ENCODE results near the gene STK17B.

The STK17B gene

GRCh38 chr2:196131384-196131937, 39.9 kb downstream of the STK17B start:
- Histone ChIP-seq H3K36me3 (ENCODE audit: control insufficient read depth in 2 of 2, insufficient read depth in 1 of 2, low read length in 2 of 2) (peaks cover 10 to 22% of the 10 kb centered on the region in 2 experiments; a peak in 2 of 3 replicates), H3K4me3 (ENCODE audit: low read depth, low read length) (no peak overlapping the region), H3K27ac (ENCODE audit: extremely low read depth, low read depth, low read length) (no peak overlapping the region), H3K9me3 (ENCODE audit: control insufficient read depth, insufficient read depth, low read depth, low read length) (no peaks in the 10 kb centered on the region), H3K4me1 (ENCODE audit: control insufficient read depth, insufficient read depth, low read length) (no peaks in the 10 kb centered on the region)
- TF ChIP-seq ZNF366 (tag by site-specific recombination; conservative IDR thresholded peaks at IDR 0.05), result 0 out of 2 replicates have a peak, but pooled peaks have one; percentile 17
- 0 out of 2 replicates have a peak, but pooled peaks have one; percentile 34 for TF ChIP-seq ZNF660 (tag by site-specific recombination; IDR thresholded peaks at IDR 0.05)
- no peak for TF ChIP-seq ZNF629 (tag by site-specific recombination; IDR thresholded peaks at IDR 0.05)
- peak; percentile 96 for TF ChIP-seq ZNF654 (tag by site-specific recombination; IDR thresholded peaks at IDR 0.05; ENCODE audit: low read depth)
- peak; percentile 77 for TF ChIP-seq CTCF (tag by site-specific recombination; IDR thresholded peaks at IDR 0.05)
- CTCF ChIA-PET, result interaction anchor here (0.7 to 2.9 kb wide), 5 partner anchors 9 to 1227 kb away, joined by 3 to 13 read pairs (median 4); no protein-coding TSS in a partner anchor
- POLR2A ChIA-PET, result no interaction called here

DNA sequence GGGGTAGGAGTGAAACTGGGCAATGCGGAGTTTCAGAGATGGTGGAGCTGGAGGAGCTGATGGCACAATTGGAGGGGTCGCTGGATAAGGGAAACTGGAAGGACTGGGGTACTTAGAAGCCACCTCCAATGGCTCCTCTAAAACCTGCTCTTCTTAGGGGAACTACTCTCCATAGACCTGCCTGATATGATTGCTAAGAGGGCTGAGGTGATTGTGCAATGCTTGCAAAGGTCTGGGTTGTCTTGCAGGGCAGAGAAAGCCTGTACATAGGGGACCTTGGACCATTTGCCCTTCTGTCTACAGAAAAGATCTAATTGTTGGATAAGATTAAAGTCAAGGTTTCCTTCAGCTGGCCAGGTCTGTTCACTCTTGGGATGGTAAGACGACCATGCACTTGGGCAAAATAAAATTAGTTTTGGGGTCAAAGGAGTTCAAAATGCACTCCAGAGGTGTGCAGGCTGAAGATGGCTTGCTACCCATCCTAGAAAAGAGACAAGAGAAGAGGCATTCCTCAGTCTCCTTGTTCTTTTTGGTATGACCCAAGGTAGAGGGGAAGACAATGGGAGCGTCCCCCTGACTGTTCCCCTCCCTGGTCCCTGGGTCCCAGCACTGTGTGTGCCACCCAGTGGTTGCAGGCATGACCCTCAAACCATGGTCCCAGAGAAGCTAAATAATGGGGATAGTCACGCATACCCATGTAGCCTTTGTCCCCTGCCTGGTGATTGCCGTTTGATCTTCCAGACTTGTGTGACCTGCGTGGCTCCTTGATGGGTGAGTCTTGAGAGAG, 41.1 kb downstream of the STK17B start:
- CTCF ChIA-PET, result interaction anchor here (0.5 to 2.9 kb wide), 5 partner anchors 48 to 1228 kb away, joined by 3 to 13 read pairs (median 4); no protein-coding TSS in a partner anchor
- H3K9me3 ChIP-seq (ENCODE audit: control insufficient read depth, insufficient read depth, low read depth, low read length), result no peaks in the 10 kb centered on the region
- H3K27ac ChIP-seq (ENCODE audit: extremely low read depth, low read depth, low read length), result no peak overlapping the region
- POLR2A ChIA-PET, result no interaction called here
- peaks cover 6 to 14% of the 10 kb centered on the region in 2 experiments; a peak in 2 of 3 replicates for H3K36me3 ChIP-seq (ENCODE audit: control insufficient read depth in 2 of 2, insufficient read depth in 1 of 2, low read length in 2 of 2)
- H3K4me3 ChIP-seq (ENCODE audit: low read depth, low read length), result no peak overlapping the region
- TF ChIP-seq TRIM28 (IDR thresholded peaks at IDR 0.05; ENCODE audit: borderline replicate concordance, low read length), result peak; percentile 100; the same call in 1 of the 2 replicates
- TF ChIP-seq, protein P1, sequence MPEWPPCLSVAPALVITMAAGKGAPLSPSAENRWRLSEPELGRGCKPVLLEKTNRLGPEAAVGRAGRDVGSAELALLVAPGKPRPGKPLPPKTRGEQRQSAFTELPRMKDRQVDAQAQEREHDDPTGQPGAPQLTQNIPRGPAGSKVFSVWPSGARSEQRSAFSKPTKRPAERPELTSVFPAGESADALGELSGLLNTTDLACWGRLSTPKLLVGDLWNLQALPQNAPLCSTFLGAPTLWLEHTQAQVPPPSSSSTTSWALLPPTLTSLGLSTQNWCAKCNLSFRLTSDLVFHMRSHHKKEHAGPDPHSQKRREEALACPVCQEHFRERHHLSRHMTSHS (tag by site-specific recombination; IDR thresholded peaks at IDR 0.05), result no peak
- no peaks in the 10 kb centered on the region for H3K4me1 ChIP-seq (ENCODE audit: control insufficient read depth, insufficient read depth, low read length)

- H3K9me3 ChIP-seq (ENCODE audit: control insufficient read depth, insufficient read depth, low read depth, low read length), result no peaks in the 10 kb centered on the region
- POLR2A ChIA-PET, result interaction anchor here (0.8 kb wide), 1 partner anchor 31 kb away, joined by 3 read pairs; no protein-coding TSS in a partner anchor
- CTCF ChIA-PET, result interaction anchor here (1.0 kb wide), 1 partner anchor 325 kb away, joined by 4 read pairs; no protein-coding TSS in a partner anchor
These were observed 42.6 kb downstream of the STK17B start for GRCh38 chr2:196128749-196129148.

More at GRCh38 chr2:196128749-196129148, 42.6 kb downstream of the STK17B start:
- H3K4me1 ChIP-seq (ENCODE audit: control insufficient read depth, insufficient read depth, low read length), result no peaks in the 10 kb centered on the region
- H3K27ac ChIP-seq (ENCODE audit: extremely low read depth, low read depth, low read length), result no peak overlapping the region
- TF ChIP-seq ZNF146 (tag by site-specific recombination; IDR thresholded peaks at IDR 0.05), result no peak
- no peak for TF ChIP-seq KLF17 (tag by site-specific recombination; IDR thresholded peaks at IDR 0.05)
- TF ChIP-seq SALL2 (tag by site-specific recombination; IDR thresholded peaks at IDR 0.05; ENCODE audit: borderline replicate concordance), result no peak
- no peak for TF ChIP-seq ZNF202 (tag by site-specific recombination; IDR thresholded peaks at IDR 0.05; ENCODE audit: borderline replicate concordance)
- no peak for TF ChIP-seq ZNF658 (tag by site-specific recombination; IDR thresholded peaks at IDR 0.05)
- no peak for TF ChIP-seq ZNF529 (tag by site-specific recombination; IDR thresholded peaks at IDR 0.05; ENCODE audit: insufficient replicate concordance)
- TF ChIP-seq SP7 (tag by site-specific recombination; IDR thresholded peaks at IDR 0.05), result no peak
- TF ChIP-seq, protein P2, sequence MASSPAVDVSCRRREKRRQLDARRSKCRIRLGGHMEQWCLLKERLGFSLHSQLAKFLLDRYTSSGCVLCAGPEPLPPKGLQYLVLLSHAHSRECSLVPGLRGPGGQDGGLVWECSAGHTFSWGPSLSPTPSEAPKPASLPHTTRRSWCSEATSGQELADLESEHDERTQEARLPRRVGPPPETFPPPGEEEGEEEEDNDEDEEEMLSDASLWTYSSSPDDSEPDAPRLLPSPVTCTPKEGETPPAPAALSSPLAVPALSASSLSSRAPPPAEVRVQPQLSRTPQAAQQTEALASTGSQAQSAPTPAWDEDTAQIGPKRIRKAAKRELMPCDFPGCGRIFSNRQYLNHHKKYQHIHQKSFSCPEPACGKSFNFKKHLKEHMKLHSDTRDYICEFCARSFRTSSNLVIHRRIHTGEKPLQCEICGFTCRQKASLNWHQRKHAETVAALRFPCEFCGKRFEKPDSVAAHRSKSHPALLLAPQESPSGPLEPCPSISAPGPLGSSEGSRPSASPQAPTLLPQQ (tag by site-specific recombination; IDR thresholded peaks at IDR 0.05), result no peak
- no peak for TF ChIP-seq ZBTB44 (tag by site-specific recombination; IDR thresholded peaks at IDR 0.05)
- no peak for TF ChIP-seq ZNF530 (tag by site-specific recombination; IDR thresholded peaks at IDR 0.05; ENCODE audit: low read depth)
- no peak for TF ChIP-seq ZNF354C (tag by site-specific recombination; IDR thresholded peaks at IDR 0.05; ENCODE audit: borderline replicate concordance, low read depth)
- H3K4me3 ChIP-seq (ENCODE audit: low read depth, low read length), result no peak overlapping the region
- peaks cover under 1 to 8% of the 10 kb centered on the region in 2 experiments; a peak in 2 of 3 replicates for H3K36me3 ChIP-seq (ENCODE audit: control insufficient read depth in 2 of 2, insufficient read depth in 1 of 2, low read length in 2 of 2)
